PC-3 (cell line): ENCODE measurements around the gene PVALEF. TPM values are rescaled to one million over a fixed set of nuclear protein-coding genes. Genes with fewer than 3 reads are reported as not detected.

Experiments
- ATAC-seq: fragments of 200-7000 bp; cut with Tn5 transposase; 2 replicates; pipeline ENCODE4 v1.9.1; 2020; ENCODE audit warnings: mild to moderate bottlenecking, moderate library complexity
- BruUV-seq: library from RNA; stranded (reverse); fragments of 400-500 nt; replicated peaks from 2 replicates; lab custom pipeline; 2021; lab: Mats Ljungman, UMichigan
- CTCF ChIA-PET: fragments of 300-600 bp; sonication (Branson Sonifier 250); formaldehyde crosslinking; loops from one replicate; lab custom pipeline; 2022; ENCODE audit warnings: antibody characterized with exemption; lab: Charles Lee
- POLR2A ChIA-PET: fragments of 300-600 bp; sonication (Branson Sonifier 250); formaldehyde crosslinking; loops from one replicate; lab custom pipeline; 2022; ENCODE audit warnings: antibody characterized with exemption; ENCODE audit not compliant: unreplicated experiment; lab: Charles Lee
- DNase-seq: peaks from one replicate; pipeline ENCODE4 v3.0.0-alpha.2; 2015
- H2AFZ ChIP-seq: fragments of 300-600 bp; sonication (generic); 2 replicates; pipeline ENCODE4 v1.6.0; 2016; ENCODE audit warnings: antibody characterized with exemption, low read length
- H3F3A ChIP-seq: fragments of 300-600 bp; sonication (generic); one replicate; pipeline ENCODE4 v1.6.0; 2017; ENCODE audit warnings: antibody characterized with exemption, low read length, control low read depth, mild to moderate bottlenecking; ENCODE audit not compliant: unreplicated experiment
- H3K27ac ChIP-seq: fragments of 300-600 bp; sonication (generic); 2 replicates; pipeline ENCODE4 v1.5.1; 2016; ENCODE audit warnings: mild to moderate bottlenecking, low read length
- H3K27me3 ChIP-seq: fragments of 300-600 bp; sonication (generic); 2 replicates; pipeline ENCODE4 v1.6.1; 2016; ENCODE audit warnings: low read length, mixed read lengths
- H3K36me3 ChIP-seq: fragments of 300-600 bp; sonication (generic); 2 replicates; pipeline ENCODE4 v1.6.1; 2016; ENCODE audit warnings: low read depth, mixed run types, low read length, mixed read lengths
- H3K4me1 ChIP-seq: fragments of 300-600 bp; sonication (generic); 2 replicates; pipeline ENCODE4 v1.5.1; 2016; ENCODE audit warnings: low read length; ENCODE audit not compliant: insufficient read depth
- H3K4me2 ChIP-seq: fragments of 300-600 bp; sonication (generic); 2 replicates; pipeline ENCODE4 v1.6.0; 2016; ENCODE audit warnings: low read length
- H3K4me3 ChIP-seq: fragments of 300-600 bp; sonication (generic); 2 replicates; pipeline ENCODE4 v1.5.1; 2016; ENCODE audit warnings: mild to moderate bottlenecking, low read length, mixed read lengths
- H3K79me2 ChIP-seq: fragments of 300-600 bp; sonication (generic); 2 replicates; pipeline ENCODE4 v1.6.1; 2017; ENCODE audit warnings: low read length, mixed read lengths
- H3K9ac ChIP-seq: fragments of 300-600 bp; sonication (generic); 2 replicates; pipeline ENCODE4 v1.6.0; 2016; ENCODE audit warnings: mild to moderate bottlenecking, low read length
- H3K9me2 ChIP-seq: fragments of 300-600 bp; sonication (generic); replicated peaks from 2 replicates; pipeline ENCODE4 v1.6.1; 2016; ENCODE audit warnings: mixed run types, low read length, mixed read lengths
- H3K9me3 ChIP-seq: fragments of 300-600 bp; sonication (generic); 2 replicates; pipeline ENCODE4 v1.6.1; 2016; ENCODE audit warnings: low read length, mixed read lengths
- H4K20me1 ChIP-seq: fragments of 300-600 bp; sonication (generic); 2 replicates; pipeline ENCODE4 v1.6.1; 2016; ENCODE audit warnings: low read length, mixed read lengths
- EZH2 ChIP-seq: fragments of 300-600 bp; sonication (generic); IDR thresholded peaks from one replicate; pipeline ENCODE4 v1.6.1; 2017; ENCODE audit warnings: antibody characterized with exemption, mild to moderate bottlenecking, low read length; ENCODE audit not compliant: unreplicated experiment
- EZH2phosphoT487 ChIP-seq: fragments of 300-600 bp; sonication (generic); IDR thresholded peaks from 2 replicates; pipeline ENCODE4 v1.6.1; 2018; ENCODE audit warnings: mild to moderate bottlenecking, antibody characterized with exemption, low read length, borderline replicate concordance
- intact Hi-C: fragments of 100-400 bp; cut with micrococcal nuclease; formaldehyde crosslinking; loops from 2 replicates; pipeline ENCODE4 v1.9.0; 2023
- total RNA-seq: library from RNA; depleted of rRNA; stranded (reverse); fragments of >200 nt; gene quantifications from 2 replicates; pipeline ENCODE4 v1.2.3, GENCODE V29; 2014
- TF ChIP-seq, protein P1 (sequence below): fragments of 300-600 bp; sonication (generic); conservative IDR thresholded peaks from 2 replicates; pipeline ENCODE4 v1.5.1; 2017; ENCODE audit warnings: antibody characterized with exemption, low read depth, mild to moderate bottlenecking, low read length

PVALEF gene
- total RNA-seq, 1 experiment from 2014 or later = not detected

DNA sequence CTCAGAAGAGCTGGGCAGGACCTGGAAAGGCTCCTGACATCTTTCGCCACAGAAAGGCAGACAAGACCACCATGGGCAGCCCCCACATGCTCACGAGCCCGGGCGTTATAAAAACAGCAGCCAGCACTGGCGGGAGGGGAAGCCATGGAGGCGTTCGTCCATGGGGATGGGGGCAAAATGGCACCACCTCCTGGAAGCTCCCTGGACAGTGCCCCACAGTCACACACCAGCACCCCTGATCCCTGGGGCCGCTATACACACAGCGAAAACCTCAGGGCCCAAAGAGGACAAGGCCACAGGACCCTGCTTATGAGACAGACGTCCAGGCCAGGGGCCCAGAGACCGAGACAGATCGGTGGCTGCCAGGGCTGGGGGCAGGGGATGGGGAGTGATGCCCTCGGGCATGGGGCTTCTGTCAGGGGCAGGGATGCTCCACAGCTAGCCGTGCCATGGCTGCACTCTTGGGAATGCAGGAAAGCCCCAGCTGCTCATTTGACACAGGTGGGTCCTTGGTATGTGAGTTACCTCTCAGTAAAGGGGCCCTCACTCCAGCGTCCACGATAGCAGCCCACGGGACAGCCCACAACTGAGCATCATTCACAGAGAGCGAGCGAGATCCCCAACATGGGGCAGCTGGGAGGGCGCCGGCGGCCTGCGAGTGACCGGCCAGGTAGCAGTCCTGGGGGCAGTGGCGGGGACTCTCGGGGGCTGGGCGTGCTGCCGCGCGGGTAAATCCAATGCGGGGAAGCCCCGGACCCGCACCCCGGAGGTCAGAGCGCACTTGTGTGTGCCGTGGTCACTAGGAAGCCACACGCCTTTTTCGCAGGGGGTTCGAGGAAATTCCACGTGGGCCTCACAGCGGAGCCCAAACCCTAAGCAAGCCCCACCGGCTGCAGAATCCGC lies 6.4 kb upstream of the PVALEF start:
- Histone ChIP-seq H3K9ac (no peak overlapping the region), H3K79me2 (no peaks in the 10 kb centered on the region), H3K4me3 (no peak overlapping the region), H3K4me1 (no peaks in the 10 kb centered on the region), H3K4me2 (no peak overlapping the region), H2AFZ (no peak overlapping the region), H3K27ac (no peak overlapping the region), H4K20me1 (no peaks in the 10 kb centered on the region), H3K9me2 (no peaks in the 10 kb centered on the region), H3F3A (no peaks in the 10 kb centered on the region), H3K9me3 (no peaks in the 10 kb centered on the region), H3K36me3 (no peaks in the 10 kb centered on the region), H3K27me3 (no peaks in the 10 kb centered on the region)
- POLR2A ChIA-PET = no interaction called here
- no TSS peak for BruUV-seq
- DNase-seq = no peak
- no peak for TF ChIP-seq EZH2phosphoT487
- TF ChIP-seq, protein P1, sequence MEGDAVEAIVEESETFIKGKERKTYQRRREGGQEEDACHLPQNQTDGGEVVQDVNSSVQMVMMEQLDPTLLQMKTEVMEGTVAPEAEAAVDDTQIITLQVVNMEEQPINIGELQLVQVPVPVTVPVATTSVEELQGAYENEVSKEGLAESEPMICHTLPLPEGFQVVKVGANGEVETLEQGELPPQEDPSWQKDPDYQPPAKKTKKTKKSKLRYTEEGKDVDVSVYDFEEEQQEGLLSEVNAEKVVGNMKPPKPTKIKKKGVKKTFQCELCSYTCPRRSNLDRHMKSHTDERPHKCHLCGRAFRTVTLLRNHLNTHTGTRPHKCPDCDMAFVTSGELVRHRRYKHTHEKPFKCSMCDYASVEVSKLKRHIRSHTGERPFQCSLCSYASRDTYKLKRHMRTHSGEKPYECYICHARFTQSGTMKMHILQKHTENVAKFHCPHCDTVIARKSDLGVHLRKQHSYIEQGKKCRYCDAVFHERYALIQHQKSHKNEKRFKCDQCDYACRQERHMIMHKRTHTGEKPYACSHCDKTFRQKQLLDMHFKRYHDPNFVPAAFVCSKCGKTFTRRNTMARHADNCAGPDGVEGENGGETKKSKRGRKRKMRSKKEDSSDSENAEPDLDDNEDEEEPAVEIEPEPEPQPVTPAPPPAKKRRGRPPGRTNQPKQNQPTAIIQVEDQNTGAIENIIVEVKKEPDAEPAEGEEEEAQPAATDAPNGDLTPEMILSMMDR = no peak
- TF ChIP-seq EZH2 = no peak
- CTCF ChIA-PET = no interaction called here
- intact Hi-C loops = no loop called here
- ATAC-seq = no peak

DNA sequence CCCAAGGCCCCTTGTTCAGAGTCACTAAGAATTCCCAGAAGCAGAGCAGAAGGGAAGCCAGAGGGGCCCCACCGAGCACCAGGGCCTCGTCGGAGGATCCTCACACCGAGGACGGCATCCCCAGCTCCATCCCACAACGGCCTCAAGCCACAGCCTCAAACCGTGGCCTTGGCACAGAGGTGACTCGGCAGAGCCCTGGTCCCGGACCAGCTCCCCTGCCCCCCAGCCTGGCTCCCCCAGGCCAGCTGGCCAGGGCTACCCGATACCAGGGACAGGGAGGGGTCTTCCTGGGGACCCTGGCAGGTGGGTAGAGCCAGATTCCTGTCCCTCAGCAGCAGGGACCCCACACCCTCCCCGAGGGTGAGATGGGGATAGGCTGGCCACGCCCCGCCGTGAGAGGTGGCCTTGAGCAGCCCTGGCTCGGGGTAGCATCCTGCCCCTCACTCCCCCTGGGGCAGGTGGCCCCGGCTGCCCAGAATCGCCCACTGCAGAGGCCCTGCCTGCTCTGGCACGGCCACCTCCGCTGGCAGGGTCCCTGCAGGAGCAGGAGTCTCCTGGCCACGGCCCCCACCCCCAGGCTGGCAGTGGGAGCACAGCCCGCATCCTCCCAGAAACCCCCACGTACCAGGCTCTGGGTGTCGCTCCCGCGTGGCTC lies 5.6 kb upstream of the PVALEF start:
- H2AFZ ChIP-seq = no peak overlapping the region
- POLR2A ChIA-PET = no interaction called here

More for the DNA sequence above, 5.6 kb upstream of the PVALEF start:
- H3K36me3 ChIP-seq = no peaks in the 10 kb centered on the region
- H3F3A ChIP-seq = no peaks in the 10 kb centered on the region
- intact Hi-C loops = no loop called here
- DNase-seq (no peak), ATAC-seq (no peak)
- CTCF ChIA-PET = no interaction called here
- no peaks in the 10 kb centered on the region for H3K9me2 ChIP-seq
- BruUV-seq = no TSS peak
- no peak overlapping the region for H3K9ac ChIP-seq
- no peaks in the 10 kb centered on the region for H3K79me2 ChIP-seq
- H3K9me3 ChIP-seq = no peaks in the 10 kb centered on the region
- no peaks in the 10 kb centered on the region for H3K4me1 ChIP-seq
- no peak for TF ChIP-seq EZH2
- no peak for TF ChIP-seq EZH2phosphoT487
- TF ChIP-seq, protein P1 = no peak
- H4K20me1 ChIP-seq = no peaks in the 10 kb centered on the region
- peaks cover under 1% of the 10 kb centered on the region; the same call in 1 of the 2 replicates for H3K27me3 ChIP-seq
- H3K4me3 ChIP-seq = no peak overlapping the region
- H3K27ac ChIP-seq = no peak overlapping the region
- no peak overlapping the region for H3K4me2 ChIP-seq
